ENCODE results near the gene TRAF2. TPM values are rescaled to one million over a fixed set of nuclear protein-coding genes. Genes with fewer than 3 reads are reported as not detected.

The TRAF2 gene
- total and polyA plus RNA-seq, 2 of the 13 experiments (the other 11 are each of a cell fraction or from before 2014, with no cell fraction given) = 12.4 to 13.6 TPM

DNA sequence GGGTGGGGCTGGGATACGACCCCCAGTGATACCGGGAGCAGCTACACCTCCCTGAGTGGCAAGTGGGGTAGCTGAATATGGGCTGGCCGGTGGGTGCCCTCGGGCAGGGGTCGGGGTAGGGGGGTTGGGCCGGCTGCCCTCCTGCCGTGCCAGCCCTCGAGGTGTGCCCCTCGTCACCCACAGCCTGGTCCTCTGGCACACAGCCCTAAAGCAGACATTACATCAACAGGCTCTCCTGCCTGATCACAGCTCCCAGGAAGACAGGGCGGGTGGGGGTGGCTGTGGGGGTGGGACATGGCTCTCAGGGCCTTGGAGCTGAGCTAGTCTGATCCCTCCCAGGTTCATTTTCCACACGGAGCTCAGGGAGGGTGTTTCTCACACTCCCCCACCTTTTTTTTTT lies 35.0 kb downstream of the TRAF2 start:
- no peaks in the 10 kb centered on the region for H3K79me2 ChIP-seq (ENCODE audit: insufficient read depth, low read length)
- TF ChIP-seq, protein P1, sequence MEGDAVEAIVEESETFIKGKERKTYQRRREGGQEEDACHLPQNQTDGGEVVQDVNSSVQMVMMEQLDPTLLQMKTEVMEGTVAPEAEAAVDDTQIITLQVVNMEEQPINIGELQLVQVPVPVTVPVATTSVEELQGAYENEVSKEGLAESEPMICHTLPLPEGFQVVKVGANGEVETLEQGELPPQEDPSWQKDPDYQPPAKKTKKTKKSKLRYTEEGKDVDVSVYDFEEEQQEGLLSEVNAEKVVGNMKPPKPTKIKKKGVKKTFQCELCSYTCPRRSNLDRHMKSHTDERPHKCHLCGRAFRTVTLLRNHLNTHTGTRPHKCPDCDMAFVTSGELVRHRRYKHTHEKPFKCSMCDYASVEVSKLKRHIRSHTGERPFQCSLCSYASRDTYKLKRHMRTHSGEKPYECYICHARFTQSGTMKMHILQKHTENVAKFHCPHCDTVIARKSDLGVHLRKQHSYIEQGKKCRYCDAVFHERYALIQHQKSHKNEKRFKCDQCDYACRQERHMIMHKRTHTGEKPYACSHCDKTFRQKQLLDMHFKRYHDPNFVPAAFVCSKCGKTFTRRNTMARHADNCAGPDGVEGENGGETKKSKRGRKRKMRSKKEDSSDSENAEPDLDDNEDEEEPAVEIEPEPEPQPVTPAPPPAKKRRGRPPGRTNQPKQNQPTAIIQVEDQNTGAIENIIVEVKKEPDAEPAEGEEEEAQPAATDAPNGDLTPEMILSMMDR (CRISPR knock-in tag; IDR thresholded peaks at IDR 0.05) = no peak
- no peak for TF ChIP-seq AHDC1 (CRISPR knock-in tag; IDR thresholded peaks at IDR 0.05; ENCODE audit: borderline replicate concordance)
- no peak for TF ChIP-seq ZNF761 (CRISPR knock-in tag; conservative IDR thresholded peaks at IDR 0.05)
- no peak for TF ChIP-seq NPAS2 (CRISPR knock-in tag; IDR thresholded peaks at IDR 0.05; ENCODE audit: borderline replicate concordance)
- no peak for TF ChIP-seq TCF7 (IDR thresholded peaks at IDR 0.05; ENCODE audit: low read depth)
- no peak for TF ChIP-seq ZSCAN30 (CRISPR knock-in tag; IDR thresholded peaks at IDR 0.05)
- TF ChIP-seq ARNTL (CRISPR knock-in tag; IDR thresholded peaks at IDR 0.05) = no peak
- no peak for TF ChIP-seq GATAD2A (CRISPR knock-in tag; IDR thresholded peaks at IDR 0.05)
- TF ChIP-seq RAD51 (IDR thresholded peaks at IDR 0.05; ENCODE audit: borderline replicate concordance) = no peak
- TF ChIP-seq SNAPC4 (CRISPR knock-in tag; IDR thresholded peaks at IDR 0.05) = no peak
- no peak overlapping the region for H3K9ac ChIP-seq (ENCODE audit: insufficient read depth, low read depth, low read length)
- ATAC-seq (no peak), FAIRE-seq (no peak), DNase-seq (ENCODE audit: low spot score) (no peak)
- no peaks in the 10 kb centered on the region for H3K9me3 ChIP-seq (ENCODE audit: low read length)
- H3K27me3 ChIP-seq (ENCODE audit: control insufficient read depth in 1 of 2, insufficient read depth in 2 of 2, low read length in 2 of 2) = no peaks in the 10 kb centered on the region
- CTCF ChIA-PET (ENCODE audit: low intra/inter-chr PET ratio, low total read pairs) = no interaction called here
- no peak overlapping the region for H3K4me3 ChIP-seq (replicated peaks in 1 of 3; ENCODE audit: insufficient read depth in 1 of 3, low read depth in 2 of 3, low read length in 3 of 3)
- 97% methylated on average over 8 of the region's 11 CpGs for WGBS (ENCODE audit: low lambda C conversion rate)
- no TSS peak for BruUV-seq (replicated peaks)
- intact Hi-C loops (cut with micrococcal nuclease; ENCODE audit: unreplicated experiment) (no loop called here), in situ Hi-C loops (cut with HindIII; ENCODE audit: extremely low pct_ligation_motif_present, low pct_unique_long_range_greater_than_20kb) (no loop called here)
- H3K4me1 ChIP-seq (ENCODE audit: insufficient read depth, low read length) = no peaks in the 10 kb centered on the region
- no peak overlapping the region for H2AFZ ChIP-seq (ENCODE audit: low read length)
- no peak overlapping the region for H3K4me2 ChIP-seq (ENCODE audit: low read depth, low read length)
- no peaks in the 10 kb centered on the region for H4K20me1 ChIP-seq (ENCODE audit: insufficient read depth, low read length)
- POLR2A ChIA-PET = no interaction called here
- H3K27ac ChIP-seq (ENCODE audit: extremely low read length, insufficient read depth, low read length) = no peak overlapping the region
- peaks cover 33 to 57% of the 10 kb centered on the region in 2 experiments; a peak in 4 of 5 replicates for H3K36me3 ChIP-seq (replicated peaks in 1 of 2; ENCODE audit: control insufficient read depth in 1 of 2, insufficient read depth in 2 of 2, low read length in 2 of 2)
